ENCODE measurements around the gene CARD16. TPM values are rescaled to one million over a fixed set of nuclear protein-coding genes. Genes with fewer than 3 reads are reported as not detected.

CARD16 gene
- total RNA-seq, 1 experiment from 2014 or later = not detected

- no peak overlapping the region for H3K23ac ChIP-seq (ENCODE audit: insufficient read length, low read depth, low read length)
- no peaks in the 10 kb centered on the region for H3K27me3 ChIP-seq (ENCODE audit: insufficient read depth, low read length)
- H3K23me2 ChIP-seq (ENCODE audit: insufficient read length, low read depth, low read length, poor library complexity, severe bottlenecking) = no peaks in the 10 kb centered on the region
- H4K8ac ChIP-seq (replicated peaks; ENCODE audit: insufficient read length, low read depth, low read length) = no peak overlapping the region
- Mint-ChIP-seq H3K36me3 (ENCODE audit: insufficient read depth in 1 of 3, low read depth in 3 of 3) (peaks cover 2 to 4% (median 2%) of the 10 kb centered on the region in 3 experiments; a peak in 3 of 7 replicates), H3K27me3 (ENCODE audit: low read depth) (no peaks in the 10 kb centered on the region), H3K9me3 (peaks cover 3 to 5% of the 10 kb centered on the region in 2 experiments; a peak in 3 of 5 replicates), H3K4me3 (no peak overlapping the region), H3K4me1 (no peaks in the 10 kb centered on the region), H3K27ac (no peak overlapping the region)
- H3K9me3 ChIP-seq (ENCODE audit: control insufficient read depth, low read depth, low read length) = no peaks in the 10 kb centered on the region
- no peak overlapping the region for H3K27ac ChIP-seq (ENCODE audit: insufficient read length, low read depth, low read length)
- no peak overlapping the region for H2BK12ac ChIP-seq (ENCODE audit: insufficient read length, low read depth, low read length)
- H4K20me1 ChIP-seq (ENCODE audit: control insufficient read depth, insufficient read depth, insufficient read length) = no peaks in the 10 kb centered on the region
- no peak overlapping the region for H3K18ac ChIP-seq (ENCODE audit: insufficient read length, low read depth, low read length)
- H2AK5ac ChIP-seq (ENCODE audit: insufficient read length, low read length) = no peak overlapping the region
- H3K56ac ChIP-seq (ENCODE audit: insufficient read length, low read depth, low read length) = no peak overlapping the region
- no peaks in the 10 kb centered on the region for H3K79me2 ChIP-seq (ENCODE audit: insufficient read depth, low read length)
- H2BK5ac ChIP-seq (ENCODE audit: insufficient read length, low read length) = no peak overlapping the region
- H4K5ac ChIP-seq (ENCODE audit: insufficient read length, low read depth, low read length) = no peak overlapping the region
- no peak for DNase-seq
- no peak overlapping the region for H2AFZ ChIP-seq (ENCODE audit: low read length)
- no peaks in the 10 kb centered on the region for H3K79me1 ChIP-seq (ENCODE audit: insufficient read depth, low read depth, low read length, poor library complexity, severe bottlenecking)
- H3T11ph ChIP-seq (ENCODE audit: low read length) = no peak overlapping the region
- no CpG with 5 or more reads among the region's 2 CpGs for WGBS (ENCODE audit: extremely low coverage, insufficient read length, low lambda C conversion rate)
- H2BK20ac ChIP-seq (ENCODE audit: low read depth, low read length, poor library complexity, severe bottlenecking) = no peak overlapping the region
- no peak overlapping the region for H3K9ac ChIP-seq (ENCODE audit: extremely low read depth, insufficient read length, low read length)
- no peaks in the 10 kb centered on the region for H3K4me1 ChIP-seq (ENCODE audit: insufficient read depth, low read length)
- H3K14ac ChIP-seq (ENCODE audit: insufficient read depth, low read length) = no peak overlapping the region
- no peak overlapping the region for H2BK120ac ChIP-seq (ENCODE audit: low read depth, low read length, poor library complexity, severe bottlenecking)
- H2BK15ac ChIP-seq (ENCODE audit: low read depth, low read length) = no peak overlapping the region
- H3K4ac ChIP-seq (ENCODE audit: low read depth, low read length) = no peak overlapping the region
- TF ChIP-seq CTCF (conservative IDR thresholded peaks at IDR 0.05) = no peak
- H3K4me2 ChIP-seq (ENCODE audit: insufficient read depth, insufficient read length, low read length) = no peak overlapping the region
- H4K91ac ChIP-seq (ENCODE audit: insufficient read length, low read depth, low read length) = no peak overlapping the region
Measured at GRCh38 chr11:105022527-105022926, 22.6 kb downstream of the CARD16 start.

Measured in H9 (cell line).